ENCODE measurements around the gene TARBP2.

The TARBP2 gene

GRCh38 chr12:53453953-53454640, 47.0 kb upstream of the TARBP2 start (continued):
- TF ChIP-seq ZFP30 (CRISPR knock-in tag; IDR thresholded peaks at IDR 0.05) = no peak
- TF ChIP-seq ZNF565 (CRISPR knock-in tag; conservative IDR thresholded peaks at IDR 0.05; ENCODE audit: low read depth) = no peak
- TF ChIP-seq OSR1 (CRISPR knock-in tag; IDR thresholded peaks at IDR 0.05) = no peak
- no peak for TF ChIP-seq SNAI2 (CRISPR knock-in tag; IDR thresholded peaks at IDR 0.05)

GRCh38 chr12:53454707-53455106, 46.4 kb upstream of the TARBP2 start:
- TF ChIP-seq ZFP30 (CRISPR knock-in tag; IDR thresholded peaks at IDR 0.05) (no peak), CSRNP3 (CRISPR knock-in tag; IDR thresholded peaks at IDR 0.05) (no peak), TCF4 (CRISPR knock-in tag; IDR thresholded peaks at IDR 0.05; ENCODE audit: borderline replicate concordance) (0 out of 2 replicates have a peak, but pooled peaks have one; percentile 37), ESRRG (CRISPR knock-in tag; IDR thresholded peaks at IDR 0.05) (no peak)
- no peak for ATAC-seq

- no peak for TF ChIP-seq ISL1 (CRISPR knock-in tag; IDR thresholded peaks at IDR 0.05)
Measured at GRCh38 chr12:53456654-53457366, 44.3 kb upstream of the TARBP2 start.

GRCh38 chr12:53459097-53459496, 42.0 kb upstream of the TARBP2 start:
- no peak for TF ChIP-seq ZNF70 (CRISPR knock-in tag; IDR thresholded peaks at IDR 0.05)
- TF ChIP-seq ESRRG (CRISPR knock-in tag; IDR thresholded peaks at IDR 0.05) = no peak
- TF ChIP-seq TCF4 (CRISPR knock-in tag; IDR thresholded peaks at IDR 0.05; ENCODE audit: borderline replicate concordance) = no peak
- no peak for TF ChIP-seq CREB5 (CRISPR knock-in tag; IDR thresholded peaks at IDR 0.05; ENCODE audit: low read depth)
- TF ChIP-seq ZC3H10 (CRISPR knock-in tag; IDR thresholded peaks at IDR 0.05) = no peak
- no peak for TF ChIP-seq ZNF565 (CRISPR knock-in tag; conservative IDR thresholded peaks at IDR 0.05; ENCODE audit: low read depth)
- no peak for TF ChIP-seq POU6F1 (CRISPR knock-in tag; IDR thresholded peaks at IDR 0.05; ENCODE audit: borderline replicate concordance, low read depth)
- TF ChIP-seq SNAI2 (CRISPR knock-in tag; IDR thresholded peaks at IDR 0.05) = no peak
- TF ChIP-seq PATZ1 (CRISPR knock-in tag; IDR thresholded peaks at IDR 0.05; ENCODE audit: borderline replicate concordance) = no peak
- TF ChIP-seq TSHZ2 (CRISPR knock-in tag; IDR thresholded peaks at IDR 0.05) = no peak
- no peak for TF ChIP-seq ARNTL (CRISPR knock-in tag; IDR thresholded peaks at IDR 0.05; ENCODE audit: borderline replicate concordance, low read depth)
- no peak for TF ChIP-seq GLIS3 (CRISPR knock-in tag; IDR thresholded peaks at IDR 0.05)
- TF ChIP-seq OSR1 (CRISPR knock-in tag; IDR thresholded peaks at IDR 0.05) = no peak
- no peak for TF ChIP-seq ISL1 (CRISPR knock-in tag; IDR thresholded peaks at IDR 0.05)
- TF ChIP-seq CSDC2 (CRISPR knock-in tag; IDR thresholded peaks at IDR 0.05) = no peak
- TF ChIP-seq ZFP3 (CRISPR knock-in tag; IDR thresholded peaks at IDR 0.05) = no peak
- TF ChIP-seq CSRNP3 (CRISPR knock-in tag; IDR thresholded peaks at IDR 0.05) = no peak
- TF ChIP-seq BACH2 (CRISPR knock-in tag; IDR thresholded peaks at IDR 0.05; ENCODE audit: borderline replicate concordance) = no peak
- no peak for ATAC-seq

More at GRCh38 chr12:53456654-53457366, 44.3 kb upstream of the TARBP2 start:
- ATAC-seq = no peak

All from SK-N-SH treated with all-trans-retinoic acid at 6 μM for 48 hours (cell line).